ENCODE results near the gene ETS1.

ETS1 gene

GRCh38 chr11:128533472-128533871 lies 53.9 kb downstream of the ETS1 start:
- DNase-seq: no peak

GRCh38 chr11:128532572-128533091 lies 54.7 kb downstream of the ETS1 start:
- DNase-seq: no peak

GRCh38 chr11:128532016-128532571 lies 55.3 kb downstream of the ETS1 start:
- DNase-seq: no peak

GRCh38 chr11:128531588-128531987 lies 55.8 kb downstream of the ETS1 start:
- no peak for DNase-seq

GRCh38 chr11:128530118-128531074 lies 57.0 kb downstream of the ETS1 start:
- no peak for DNase-seq

- DNase-seq: no peak
Measured at GRCh38 chr11:128528294-128528693, 59.1 kb downstream of the ETS1 start.

GRCh38 chr11:128527046-128527445 lies 60.3 kb downstream of the ETS1 start:
- no peak for DNase-seq

GRCh38 chr11:128525411-128526243 lies 61.7 kb downstream of the ETS1 start:
- no peak for DNase-seq

- DNase-seq: no peak
Measured at GRCh38 chr11:128524172-128524571, 63.2 kb downstream of the ETS1 start.

GRCh38 chr11:128523641-128524040 lies 63.7 kb downstream of the ETS1 start:
- no peak for DNase-seq

GRCh38 chr11:128522943-128523518 lies 64.3 kb downstream of the ETS1 start:
- DNase-seq: no peak

- peak; percentile 75 for DNase-seq
Measured at GRCh38 chr11:128522055-128522942, 65.1 kb downstream of the ETS1 start.

- no peak for DNase-seq
Measured at GRCh38 chr11:128521682-128522054, 65.7 kb downstream of the ETS1 start.

- no peak for DNase-seq
Measured at GRCh38 chr11:128520888-128521681, 66.3 kb downstream of the ETS1 start.

GRCh38 chr11:128520206-128520887 lies 67.0 kb downstream of the ETS1 start:
- DNase-seq: no peak

GRCh38 chr11:128519338-128519737 lies 68.0 kb downstream of the ETS1 start:
- DNase-seq: no peak

- no peak for DNase-seq
Measured at GRCh38 chr11:128518493-128519207, 68.7 kb downstream of the ETS1 start.

GRCh38 chr11:128517451-128518230 lies 69.7 kb downstream of the ETS1 start:
- no peak for DNase-seq

- DNase-seq: no peak
Measured at GRCh38 chr11:128516886-128517285, 70.5 kb downstream of the ETS1 start.

Data from NCI-H2081 treated with DMSO at 0.1 percent for 48 hours (cell line).